HG02981 (cell line): Measurements from ENCODE around the gene PITPNC1.
"Not testable (repeated sequence)": the region's sequence is repeated elsewhere in the genome, so short reads cannot be mapped to it uniquely, and the experiment has no call there.

Experiments
- ATAC-seq: cut with Tn5 transposase; IDR thresholded peaks from one replicate; pipeline ENCODE4 v1.9.1; 2021; ENCODE audit warnings: mild to moderate bottlenecking, moderate library complexity; ENCODE audit not compliant: unreplicated experiment

PITPNC1 gene

DNA sequence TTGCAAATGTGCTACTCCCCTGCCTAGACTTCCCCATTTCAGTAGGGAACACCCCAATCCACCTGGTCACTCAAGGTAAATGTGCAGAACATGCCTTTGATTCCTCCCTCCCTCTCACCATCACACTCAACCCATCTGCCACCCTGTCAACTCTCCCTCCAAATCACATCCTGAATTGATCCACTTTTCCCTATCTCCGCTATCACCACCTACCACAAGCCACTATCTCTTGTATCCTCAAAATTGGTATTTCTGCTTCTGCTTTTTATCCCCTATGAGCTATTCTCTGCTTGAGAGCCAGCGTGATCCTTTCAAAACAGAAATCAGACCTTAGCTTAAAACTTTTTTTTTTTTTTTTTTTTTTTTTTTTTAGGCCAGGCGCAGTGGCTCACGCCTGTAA, 335.3 kb downstream of the PITPNC1 start:
- no peak for ATAC-seq

DNA sequence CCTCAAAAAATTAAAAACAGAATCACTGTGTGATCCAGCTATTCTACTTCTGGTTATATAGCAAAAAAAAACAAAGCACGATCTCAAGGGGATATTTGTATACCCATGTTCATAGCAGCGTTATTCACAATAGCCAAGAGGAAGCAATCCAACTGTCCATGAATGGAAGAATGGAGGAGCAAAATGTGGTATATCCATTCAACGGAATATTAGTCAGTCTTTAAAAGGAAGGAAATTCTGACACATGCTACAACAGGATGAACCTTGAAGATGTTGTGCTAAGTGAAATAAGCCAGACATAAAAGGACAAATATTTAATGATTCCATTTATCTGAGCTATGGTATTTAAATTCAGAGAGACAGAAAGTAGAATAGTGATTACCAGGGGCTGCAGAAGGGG, 336.1 kb downstream of the PITPNC1 start:
- ATAC-seq, result no peak

DNA sequence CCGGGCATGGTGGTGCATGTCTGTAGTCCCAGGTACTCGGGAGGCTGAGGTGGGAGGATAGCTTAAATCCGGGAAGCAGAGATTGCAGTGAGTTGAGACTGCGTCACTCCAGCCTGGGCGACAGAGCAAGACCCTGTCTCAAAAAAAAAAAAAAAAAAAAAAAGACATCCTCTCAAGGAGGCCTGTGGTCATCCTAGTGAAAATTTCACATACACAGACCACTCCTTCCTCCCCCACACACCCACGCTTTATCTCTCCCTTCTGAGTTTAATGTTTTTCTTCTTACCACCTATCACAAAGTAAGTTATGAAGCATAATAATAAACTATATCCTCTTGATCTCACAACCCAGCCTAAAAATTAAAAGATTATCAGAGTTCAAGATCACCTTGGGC, 339.3 kb downstream of the PITPNC1 start:
- no peak for ATAC-seq

DNA sequence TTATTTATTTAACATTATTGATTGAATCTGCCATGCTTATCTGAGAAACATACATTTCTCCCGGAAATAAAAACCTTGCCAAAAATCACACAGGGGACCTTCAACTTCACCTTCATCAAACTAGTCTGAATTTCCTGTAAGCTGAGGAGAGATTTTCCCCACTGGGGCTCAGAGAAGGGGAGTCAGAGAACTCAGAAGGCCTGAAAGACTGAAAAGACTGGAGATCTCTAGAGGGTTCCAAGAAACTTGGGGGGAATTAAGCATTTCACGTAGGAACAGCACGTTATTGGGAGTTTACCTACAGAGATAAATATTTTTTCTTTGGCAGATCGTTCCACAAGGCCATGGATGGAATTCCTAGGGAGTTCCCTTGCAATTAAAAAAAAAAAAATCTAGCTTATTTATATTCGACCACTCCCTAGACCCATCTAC, 340.1 kb downstream of the PITPNC1 start:
- no peak for ATAC-seq

DNA sequence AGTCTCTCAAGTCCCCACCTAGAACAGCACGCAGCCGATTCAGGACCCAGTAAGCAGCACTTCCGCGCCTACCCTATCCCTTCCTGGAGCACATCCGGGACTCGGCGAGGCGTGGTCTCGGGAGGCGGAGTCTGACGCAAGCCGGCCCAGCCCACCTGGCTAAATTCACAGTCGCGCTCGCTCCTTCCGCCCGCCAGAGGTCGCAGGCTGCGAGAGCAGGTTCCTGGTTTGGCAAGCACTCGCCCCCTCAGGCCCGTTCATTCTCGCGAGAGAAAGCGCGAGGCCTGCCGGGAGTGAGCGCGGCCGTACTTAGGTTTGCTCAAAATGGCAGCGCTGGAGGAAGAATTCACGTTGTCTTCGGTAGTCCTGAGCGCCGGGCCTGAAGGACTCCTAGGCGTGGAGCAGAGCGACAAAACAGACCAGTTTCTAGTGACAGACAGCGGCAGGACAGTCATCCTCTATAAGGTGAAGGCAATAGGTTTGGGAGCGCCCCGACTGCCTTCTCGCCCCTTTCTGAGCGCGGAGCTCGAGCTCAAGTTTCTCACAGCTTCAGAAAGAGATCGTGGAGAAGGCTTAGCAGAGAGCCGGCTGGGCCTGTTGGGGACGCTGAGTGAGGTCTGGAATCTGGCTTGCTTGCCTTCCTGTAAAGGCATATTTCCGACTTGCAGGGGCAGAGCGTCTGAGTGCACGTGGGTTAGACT, 340.7 kb downstream of the PITPNC1 start, which contains the start of gene NOL11:
Gene NOL11 (plus strand): TSS at position 313 of the 701 bp plus-strand sequence. CDS start 12 bp downstream, at position 325.
- ATAC-seq, result peak; percentile 94

DNA sequence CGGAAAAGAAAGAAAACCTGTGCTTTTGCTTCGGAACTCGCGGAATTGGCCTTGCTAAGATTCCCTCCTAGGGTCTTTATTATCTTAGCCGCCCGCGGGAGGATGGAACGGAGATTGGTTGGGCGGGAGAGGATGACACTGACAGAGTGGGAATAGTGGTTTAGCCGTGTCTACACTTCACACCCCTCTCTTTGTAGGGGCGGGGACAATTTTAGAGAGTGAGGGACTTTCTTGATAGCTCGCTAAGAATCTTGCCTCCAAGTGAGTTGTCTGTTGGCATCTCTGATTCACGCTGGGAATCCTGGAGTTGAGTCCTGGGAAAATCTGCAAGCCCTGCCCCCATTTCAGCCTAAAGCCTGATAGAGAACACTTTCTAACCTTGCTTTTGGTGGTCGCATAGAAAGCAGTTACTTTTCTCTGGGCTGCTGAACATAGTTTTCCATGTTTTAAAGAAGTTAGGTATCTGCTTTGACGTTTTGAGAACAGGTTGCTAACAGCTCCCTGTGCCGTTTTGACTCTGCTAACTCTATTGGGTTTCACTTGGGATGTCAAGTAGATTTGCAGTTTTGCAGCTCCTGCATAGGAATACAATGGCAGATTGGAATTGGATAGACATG, 341.4 kb downstream of the PITPNC1 start:
- ATAC-seq, result no peak

DNA sequence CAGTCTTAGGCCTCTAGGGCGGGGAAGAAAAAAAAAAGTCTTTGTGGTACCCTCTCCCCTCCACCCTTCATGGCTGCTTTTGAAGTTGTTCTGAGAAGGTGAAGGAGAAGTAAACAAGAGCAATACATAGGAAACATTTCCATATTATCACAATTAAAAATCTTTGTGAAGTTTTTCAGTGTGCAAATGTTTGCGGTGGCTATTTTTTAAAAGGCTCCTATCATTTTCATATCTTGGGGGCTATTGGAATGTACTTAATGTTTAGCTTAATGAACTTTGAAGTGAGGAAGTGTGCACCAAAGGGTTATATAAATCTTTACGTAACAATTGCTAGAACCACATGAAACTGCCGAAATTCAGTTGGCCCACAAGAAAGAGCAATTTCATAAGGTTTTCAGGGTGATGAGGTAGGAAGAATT, 348.3 kb downstream of the PITPNC1 start:
- no peak for ATAC-seq

DNA sequence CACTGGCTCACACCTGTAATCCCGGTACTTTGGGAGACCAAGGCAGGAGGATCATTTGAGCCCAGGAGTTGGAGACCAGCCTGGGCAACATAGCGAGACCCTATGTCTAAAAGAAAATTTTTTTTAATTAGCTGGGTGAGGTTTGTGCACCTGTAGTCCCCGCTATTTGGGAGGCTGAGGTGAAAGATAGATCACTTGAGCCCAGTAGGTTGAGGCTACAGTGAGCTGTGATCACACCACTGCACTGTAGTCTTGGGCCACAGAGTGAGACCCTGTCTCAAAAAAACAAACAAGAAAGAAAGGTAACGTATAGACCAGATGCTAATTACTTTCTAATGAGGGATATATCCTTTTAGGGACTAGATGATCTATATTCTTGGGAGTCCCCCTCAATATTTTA, 348.7 kb downstream of the PITPNC1 start:
- no peak for ATAC-seq

DNA sequence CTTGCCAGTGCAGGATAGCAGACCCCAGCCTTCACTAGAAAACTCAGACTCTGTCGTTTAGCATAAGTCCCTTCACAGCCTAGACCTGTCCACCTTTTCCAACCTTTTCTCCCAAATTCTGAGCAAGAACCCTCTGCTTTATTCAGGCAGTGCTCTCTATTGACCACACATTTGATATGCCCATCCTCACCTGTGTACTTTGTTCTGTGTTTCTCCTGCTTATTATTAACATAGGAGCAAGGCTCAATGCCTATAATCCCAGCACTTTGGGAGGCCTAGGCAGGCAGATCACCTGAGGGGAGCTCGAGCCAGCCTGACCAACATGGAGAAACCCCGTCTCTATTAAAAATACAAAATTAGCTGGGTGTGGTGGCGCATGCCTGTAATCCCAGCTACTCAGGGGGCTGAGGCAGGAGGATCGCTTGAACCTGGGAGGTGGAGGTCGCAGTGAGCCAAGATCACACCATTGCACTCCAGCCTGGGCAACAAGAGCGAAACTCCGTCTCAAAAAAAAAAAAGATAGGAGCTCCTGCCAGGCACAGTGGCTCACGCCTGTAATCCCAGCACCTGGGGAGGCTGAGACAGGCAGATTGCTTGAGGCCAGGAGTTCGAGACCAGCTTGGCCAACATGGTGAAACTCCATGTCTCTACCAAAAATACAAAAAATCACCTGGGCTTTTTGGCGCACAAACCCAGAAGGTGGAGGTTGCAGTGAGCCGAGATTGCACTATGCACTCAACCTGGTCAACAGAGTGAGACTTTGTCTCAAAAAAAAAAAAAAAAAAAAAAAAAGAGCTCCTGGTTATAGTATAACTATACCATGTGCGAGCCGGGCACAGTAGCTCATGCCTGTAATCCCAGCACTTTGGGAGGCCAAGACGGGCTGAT, 350.3 kb downstream of the PITPNC1 start:
- ATAC-seq, result not testable (repeated sequence)

DNA sequence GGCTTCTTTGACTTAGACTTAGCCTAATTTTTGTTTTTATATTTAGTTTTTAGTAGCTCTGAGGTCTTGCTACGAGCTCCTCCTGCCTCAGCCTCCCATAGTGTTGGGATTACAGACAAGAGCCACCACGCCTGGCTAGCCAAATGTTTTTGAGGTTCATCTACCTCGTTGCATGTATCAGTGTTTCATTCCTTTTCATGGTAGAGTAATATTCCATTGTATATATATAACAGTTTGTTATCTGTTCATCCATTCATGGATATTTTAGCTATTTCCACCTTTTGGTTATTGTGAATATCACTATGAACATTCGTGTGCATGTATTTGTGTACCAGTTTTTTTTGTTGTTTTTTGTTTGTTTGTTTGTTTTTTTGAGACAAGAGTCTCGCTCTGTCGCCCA, 352.8 kb downstream of the PITPNC1 start:
- no peak for ATAC-seq

DNA sequence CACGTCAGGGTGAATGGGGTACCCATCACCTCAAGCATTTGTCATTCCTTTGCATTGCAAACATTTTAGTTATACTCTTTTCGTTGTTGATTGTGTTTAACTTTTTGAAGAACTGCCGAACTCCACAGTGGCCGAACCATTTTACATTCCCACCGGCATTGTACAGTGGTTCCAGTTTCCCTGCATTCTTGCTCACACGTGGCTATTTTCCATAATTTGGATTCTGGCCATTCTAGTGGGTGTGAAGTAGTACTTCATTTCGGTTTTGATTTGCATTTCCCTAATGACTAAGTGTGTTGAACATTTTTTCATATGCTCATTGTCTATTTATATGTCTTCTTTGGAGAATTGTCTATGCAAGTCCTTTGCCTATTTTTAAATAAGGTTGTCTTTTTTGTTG, 353.6 kb downstream of the PITPNC1 start:
- ATAC-seq, result no peak

DNA sequence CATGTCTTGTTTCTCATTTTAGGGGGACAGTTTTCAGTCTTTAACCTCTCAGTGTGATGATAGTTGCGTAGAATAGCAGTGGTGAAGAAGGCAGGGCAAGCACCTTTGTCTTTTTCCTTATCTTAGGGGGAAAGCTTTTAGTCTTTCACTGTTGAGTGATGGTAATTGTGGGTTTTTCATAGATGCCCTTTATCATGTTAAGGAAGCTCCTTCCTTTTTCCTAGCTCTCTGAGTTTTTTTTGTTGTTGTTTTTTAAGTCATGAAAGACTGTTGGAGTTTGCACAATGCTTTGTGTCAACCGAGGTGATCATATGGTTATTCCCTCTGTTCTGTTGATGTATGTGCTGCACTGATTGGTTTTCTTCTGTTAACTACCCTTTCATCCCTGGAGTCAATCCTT, 356.4 kb downstream of the PITPNC1 start:
- ATAC-seq, result no peak

DNA sequence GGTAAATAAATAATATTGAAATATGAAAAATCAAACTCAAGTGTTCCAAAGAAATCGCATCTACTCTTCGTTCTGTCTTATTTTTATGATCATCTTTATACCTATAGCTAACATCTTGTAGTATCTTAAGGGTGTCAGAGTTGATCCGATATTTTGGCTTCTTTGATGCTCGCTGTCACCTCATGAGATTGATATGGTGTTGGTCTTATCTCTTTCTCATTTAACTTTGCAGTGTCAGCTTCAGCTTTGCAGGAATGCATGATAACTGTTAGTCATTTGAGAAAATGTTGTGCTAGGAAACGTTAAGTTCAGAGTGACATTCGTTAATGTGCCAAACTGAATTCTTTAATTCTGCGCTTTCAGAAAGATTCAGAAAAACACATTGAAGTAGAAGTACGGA, 360.1 kb downstream of the PITPNC1 start:
- ATAC-seq, result no peak

DNA sequence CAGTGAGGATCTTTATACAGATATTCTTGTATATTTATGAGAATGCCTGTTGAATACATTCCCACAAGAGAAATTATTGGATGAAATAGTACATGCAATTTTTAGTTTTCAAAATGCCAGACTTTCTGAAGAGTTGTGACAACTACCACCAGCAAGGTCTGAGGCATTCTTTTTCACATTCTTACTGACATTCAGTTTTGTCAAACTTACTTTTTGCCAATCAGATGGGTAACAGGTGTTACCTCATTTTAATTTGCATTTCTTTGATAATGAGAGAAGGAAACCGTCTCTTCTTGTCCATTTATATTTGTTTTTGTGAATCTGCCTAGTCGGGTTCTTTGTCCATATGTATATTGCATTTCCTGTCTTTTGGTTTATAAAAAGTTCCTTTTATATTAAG, 364.9 kb downstream of the PITPNC1 start:
- ATAC-seq, result no peak
